Stimulated activated naive CD8-positive, alpha-beta T cell treated with anti-CD3 and anti-CD28 coated beads, Interleukin-15, Interleukin-2, amounts not matched to agents 100 U/mL and 50 U/mL, for 24 hours (primary cell): ENCODE data around the gene CARD14.
"Not testable (repeated sequence)": the region's sequence is repeated elsewhere in the genome, so short reads cannot be mapped to it uniquely, and the experiment has no call there.

ENCODE experiments used
- ATAC-seq: fragments of 150-1000 bp; cut with Tn5 transposase; one replicate; pipeline ENCODE4 v1.10.0; 2021
- DNase-seq: peaks from one replicate; pipeline ENCODE4 v3.0.0; 2021

Gene CARD14

DNA sequence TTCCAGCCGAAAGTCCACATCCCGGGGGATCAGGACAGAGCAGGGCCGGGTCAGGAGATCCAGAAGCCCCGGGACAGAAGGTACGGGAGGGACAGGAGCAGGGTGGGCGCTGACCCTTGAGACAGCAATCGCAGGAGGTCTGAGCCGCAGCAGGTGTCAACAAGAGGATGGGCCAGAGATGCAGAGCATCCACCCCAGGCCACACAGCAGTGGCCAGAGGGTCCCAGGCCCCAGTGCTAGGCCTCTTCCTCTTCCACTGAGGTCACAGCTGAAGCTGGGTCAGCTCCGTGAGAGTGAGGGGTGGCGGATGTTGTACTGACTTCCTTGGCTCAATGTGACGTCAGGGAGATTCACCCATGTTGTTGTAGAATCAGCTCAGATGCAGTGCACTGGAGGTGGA, 82.1 kb downstream of the CARD14 start:
- DNase-seq (no peak), ATAC-seq (no peak)

DNA sequence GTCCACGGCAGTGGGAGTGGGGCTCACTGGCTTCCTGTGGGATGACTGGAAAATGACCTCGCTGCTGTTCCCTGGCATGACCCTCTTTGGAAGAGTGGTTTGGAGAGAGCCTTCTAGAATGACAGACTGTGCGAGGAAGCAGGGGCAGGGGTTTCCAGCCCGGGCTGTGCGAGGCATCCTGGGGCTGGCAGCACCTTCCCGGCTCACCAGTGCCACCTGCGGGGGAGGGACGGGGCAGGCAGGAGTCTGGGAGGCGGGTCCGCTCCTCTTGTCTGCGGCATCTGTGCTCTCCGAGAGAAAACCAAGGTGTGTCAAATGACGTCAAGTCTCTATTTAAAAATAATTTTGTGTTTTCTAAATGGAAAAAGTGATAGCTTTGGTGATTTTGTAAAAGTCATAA, 83.0 kb downstream of the CARD14 start:
- DNase-seq (peak; percentile 89), ATAC-seq (peak; percentile 88)

- ATAC-seq (no peak), DNase-seq (no peak)
Observed at GRCh38 chr17:80253631-80254395, 84.0 kb downstream of the CARD14 start.

DNA sequence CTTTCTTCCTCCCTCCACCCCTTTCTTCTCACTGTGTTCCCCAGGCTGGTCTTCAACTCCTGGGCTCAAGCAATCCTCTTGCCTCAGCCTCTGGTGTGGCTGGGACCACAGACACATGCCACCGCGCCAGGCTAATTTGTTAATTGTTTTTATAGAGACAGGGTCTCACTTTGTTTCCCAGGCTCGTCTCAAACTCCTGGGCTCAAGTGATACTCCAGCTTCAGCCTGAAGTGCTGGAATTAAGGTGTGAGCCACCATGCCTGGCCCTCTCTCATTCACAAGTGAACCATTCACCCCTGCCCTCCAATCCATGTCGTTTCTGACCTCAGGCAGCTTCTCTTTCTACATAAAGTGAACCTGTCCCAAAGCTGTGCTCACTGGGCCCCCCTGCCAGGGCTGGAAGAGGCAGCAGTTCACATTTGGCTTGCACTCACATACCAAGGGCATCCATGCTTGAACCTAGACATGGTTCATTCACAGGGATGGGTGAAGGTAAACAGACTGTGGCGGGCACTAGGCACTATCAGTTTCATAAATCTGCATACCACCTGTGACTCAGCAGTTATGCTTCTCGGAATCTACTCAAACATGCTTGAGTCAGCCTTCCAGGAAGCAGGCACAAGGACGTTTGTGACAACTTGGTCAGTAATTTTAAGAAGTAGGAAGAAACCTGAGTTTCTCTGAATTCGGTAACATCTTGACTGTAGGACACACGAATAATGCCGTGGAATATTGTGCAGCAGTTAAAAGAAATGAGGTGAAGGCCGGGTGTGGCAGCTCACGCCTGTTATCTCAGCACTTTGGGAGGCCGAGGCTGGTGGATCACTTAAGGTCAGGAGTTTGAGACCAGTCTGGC, 84.8 kb downstream of the CARD14 start:
- peak; percentile 58 for ATAC-seq
- DNase-seq: peak; percentile 55

DNA sequence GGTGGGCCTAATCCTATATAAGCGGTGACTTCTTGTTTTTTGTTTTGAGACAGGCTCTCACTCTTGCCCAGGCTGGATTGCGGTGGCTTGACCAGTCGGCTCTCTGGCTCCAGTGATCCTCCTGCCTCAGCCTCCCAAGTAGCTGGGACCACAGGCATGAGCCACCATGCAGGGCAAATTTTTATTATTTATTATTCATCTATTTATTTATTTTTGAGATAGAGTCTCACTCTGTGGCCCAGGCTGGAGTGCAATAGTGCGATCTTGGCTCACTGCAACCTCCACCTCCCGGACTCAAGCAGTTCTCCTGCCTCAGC, 86.2 kb downstream of the CARD14 start:
- ATAC-seq: no peak
- no peak for DNase-seq

DNA sequence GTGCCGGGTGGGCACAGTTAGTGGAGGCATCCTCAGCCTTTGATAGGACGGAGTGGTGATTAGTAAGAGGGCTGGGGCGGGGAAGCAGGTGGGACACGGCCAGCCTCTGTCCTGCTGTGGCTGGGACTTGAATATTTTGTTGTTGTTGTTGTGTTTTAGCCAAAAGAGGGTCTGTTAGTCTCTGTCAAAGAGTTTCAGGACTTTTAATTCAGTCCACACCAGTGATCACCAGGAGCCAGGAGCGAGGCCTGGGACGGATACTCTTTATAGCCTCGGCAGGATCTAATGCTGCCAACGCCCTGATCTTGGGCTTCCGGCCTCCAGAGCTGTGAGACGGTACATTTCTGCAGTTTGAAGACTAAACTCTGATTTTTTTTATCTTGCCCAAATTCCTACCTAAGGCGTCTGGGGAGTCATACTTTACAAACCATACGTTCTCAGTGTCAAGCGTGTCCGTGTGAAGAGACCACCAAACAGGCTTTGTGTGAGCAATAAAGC, 87.9 kb downstream of the CARD14 start:
- ATAC-seq (no peak), DNase-seq (no peak)

- not testable (repeated sequence) for DNase-seq, ATAC-seq
Observed at GRCh38 chr17:80258296-80258695, 88.5 kb downstream of the CARD14 start.
